ENCODE results near the gene SRD5A1. TPM values are rescaled to one million over a fixed set of nuclear protein-coding genes. Genes with fewer than 3 reads are reported as not detected.

Gene SRD5A1
- total and polyA plus RNA-seq, 2 of the 8 experiments (the other 6 are each of a cell fraction or from before 2014, with no cell fraction given), result 34.7 to 42.4 TPM

GRCh38 chr5:6673031-6673430 lies 39.8 kb downstream of the SRD5A1 start:
- Histone ChIP-seq H4K5ac (ENCODE audit: insufficient read length, low read depth, low read length) (no peak overlapping the region), H4K20me1 (replicated peaks in 1 of 2; ENCODE audit: control insufficient read depth in 1 of 2, insufficient read depth in 2 of 2, low read length in 2 of 2) (no peaks in the 10 kb centered on the region), H2BK20ac (ENCODE audit: low read length) (no peak overlapping the region), H3K36me3 (ENCODE audit: control insufficient read depth in 2 of 4, insufficient read depth in 4 of 4, low read length in 3 of 4) (peaks cover 0 to 17% (median 1%) of the 10 kb centered on the region in 4 experiments; a peak in 4 of 8 replicates), H2AK5ac (ENCODE audit: low read depth, low read length) (no peak overlapping the region), H4K8ac (ENCODE audit: extremely low read depth, insufficient read depth, low read length) (no peak overlapping the region), H3K18ac (ENCODE audit: extremely low read depth, low read length) (no peak overlapping the region), H3K56ac (replicated peaks; ENCODE audit: insufficient read length, low read depth, low read length) (no peak overlapping the region), H3K79me1 (ENCODE audit: low read depth, low read length) (no peaks in the 10 kb centered on the region), H2BK5ac (ENCODE audit: low read depth, low read length) (no peak overlapping the region), H3K79me2 (ENCODE audit: control insufficient read depth in 1 of 2, insufficient read depth in 2 of 2, low read length in 2 of 2) (no peaks in the 10 kb centered on the region), H3K4me1 (replicated peaks in 1 of 4; ENCODE audit: control insufficient read depth in 3 of 4, insufficient read depth in 4 of 4, low read length in 3 of 4) (no peaks in the 10 kb centered on the region), H2BK12ac (ENCODE audit: low read depth, low read length) (no peak overlapping the region), H3K9me3 (ENCODE audit: insufficient read depth in 2 of 2, low read depth in 1 of 2, low read length in 1 of 2) (peaks cover 12 to 19% of the 10 kb centered on the region in 2 experiments), H3K23me2 (ENCODE audit: low read depth, low read length) (no peaks in the 10 kb centered on the region), H3K4me3 (ENCODE audit: extremely low read depth in 1 of 4, insufficient read depth in 2 of 4, low read depth in 3 of 4, low read length in 4 of 4) (no peak overlapping the region), H3K27me3 (replicated peaks in 1 of 4; ENCODE audit: control insufficient read depth in 3 of 4, extremely low read depth in 1 of 4, insufficient read depth in 3 of 4, low read length in 3 of 4) (no peaks in the 10 kb centered on the region), H2BK15ac (ENCODE audit: low read length) (no peak overlapping the region), H3K23ac (ENCODE audit: insufficient read length) (no peak overlapping the region), H3K4me2 (ENCODE audit: insufficient read depth in 1 of 2, low read depth in 2 of 2, low read length in 2 of 2) (no peak overlapping the region), H2BK120ac (replicated peaks; ENCODE audit: low read depth, low read length) (no peak overlapping the region), H3K14ac (ENCODE audit: insufficient read length) (no peak overlapping the region), H3K4ac (replicated peaks; ENCODE audit: insufficient read length, low read depth, low read length) (no peak overlapping the region), H4K91ac (replicated peaks; ENCODE audit: insufficient read length, low read length) (no peak overlapping the region), H3K9ac (replicated peaks in 1 of 4; ENCODE audit: extremely low read depth in 1 of 4, low read depth in 3 of 4, low read length in 3 of 4) (no peak overlapping the region), H3K27ac (ENCODE audit: low read depth, low read length) (no peak overlapping the region), H2AFZ (ENCODE audit: low read length) (no peak overlapping the region)
- TF ChIP-seq ATF3 (IDR thresholded peaks at IDR 0.05; ENCODE audit: insufficient read depth, low read depth, low read length) (no peak), BCL11A (IDR thresholded peaks at IDR 0.05; ENCODE audit: low read depth in 2 of 2, low read length in 2 of 2) (no peak), POLR2A (IDR thresholded peaks at IDR 0.05; ENCODE audit: control extremely low read depth in 1 of 2, low read depth in 2 of 2, low read length in 2 of 2) (no peak), ASH2L (IDR thresholded peaks at IDR 0.05; ENCODE audit: low read length) (no peak), JUN (IDR thresholded peaks at IDR 0.05; ENCODE audit: low read depth, low read length) (no peak), GTF2F1 (IDR thresholded peaks at IDR 0.05; ENCODE audit: borderline replicate concordance, low read depth, low read length) (no peak), BRCA1 (IDR thresholded peaks at IDR 0.05; ENCODE audit: low read depth, low read length) (no peak), RXRA (IDR thresholded peaks at IDR 0.05; ENCODE audit: insufficient read depth, low read depth, low read length) (no peak), SIN3A (conservative IDR thresholded peaks at IDR 0.05 in 1 of 2, IDR thresholded peaks at IDR 0.05 in 1 of 2; ENCODE audit: low read depth in 1 of 2, low read length in 2 of 2) (no peak), CEBPB (IDR thresholded peaks at IDR 0.05; ENCODE audit: low read depth, low read length) (no peak), ZNF274 (IDR thresholded peaks at IDR 0.05; ENCODE audit: borderline replicate concordance, extremely low read depth, low read length) (no peak), RBBP5 (IDR thresholded peaks at IDR 0.05; ENCODE audit: borderline replicate concordance, low read depth, low read length) (no peak), JUND (IDR thresholded peaks at IDR 0.05; ENCODE audit: low read length) (no peak)
- FAIRE-seq (no peak), DNase-seq (ENCODE audit: low read depth in 1 of 2, low spot score in 2 of 2) (no peak)
- 92% methylated on average over 5 of the region's 5 CpGs; no CpG with 5 or more reads in 1 of the 2 experiments for WGBS, 2 experiments (ENCODE audit: extremely low coverage in 1 of 2, insufficient coverage in 1 of 2, insufficient read length in 1 of 2, insufficient replicate concordance in 2 of 2, low coverage in 1 of 2, low lambda C conversion rate in 2 of 2, missing lambda C conversion rate in 1 of 2)
- ChIA-PET POLR2A (ENCODE audit: partially characterized antibody) (interaction anchor here (1.6 kb wide), 1 partner anchor 9 kb away, joined by 6 read pairs; no protein-coding TSS in a partner anchor), CTCF (ENCODE audit: partially characterized antibody) (no interaction called here)

All from H1 (cell line).